GM10266 (cell line): Measurements from ENCODE around the gene GJA3.
"Not testable (repeated sequence)": the region's sequence is repeated elsewhere in the genome, so short reads cannot be mapped to it uniquely, and the experiment has no call there.

Source experiments
- DNase-seq: peaks from one replicate; pipeline ENCODE4 v3.0.0; 2012; ENCODE audit errors: extremely low spot score
- TF ChIP-seq, protein P1 (sequence below): IDR thresholded peaks from 2 replicates; pipeline ENCODE4 v1.5.1; 2012; ENCODE audit warnings: mild to moderate bottlenecking, low read depth; ENCODE audit not compliant: control insufficient read depth, insufficient read depth; ENCODE audit errors: missing control alignments

Gene GJA3

GRCh38 chr13:20156702-20157101, 4.2 kb downstream of the GJA3 start:
- TF ChIP-seq, protein P1, sequence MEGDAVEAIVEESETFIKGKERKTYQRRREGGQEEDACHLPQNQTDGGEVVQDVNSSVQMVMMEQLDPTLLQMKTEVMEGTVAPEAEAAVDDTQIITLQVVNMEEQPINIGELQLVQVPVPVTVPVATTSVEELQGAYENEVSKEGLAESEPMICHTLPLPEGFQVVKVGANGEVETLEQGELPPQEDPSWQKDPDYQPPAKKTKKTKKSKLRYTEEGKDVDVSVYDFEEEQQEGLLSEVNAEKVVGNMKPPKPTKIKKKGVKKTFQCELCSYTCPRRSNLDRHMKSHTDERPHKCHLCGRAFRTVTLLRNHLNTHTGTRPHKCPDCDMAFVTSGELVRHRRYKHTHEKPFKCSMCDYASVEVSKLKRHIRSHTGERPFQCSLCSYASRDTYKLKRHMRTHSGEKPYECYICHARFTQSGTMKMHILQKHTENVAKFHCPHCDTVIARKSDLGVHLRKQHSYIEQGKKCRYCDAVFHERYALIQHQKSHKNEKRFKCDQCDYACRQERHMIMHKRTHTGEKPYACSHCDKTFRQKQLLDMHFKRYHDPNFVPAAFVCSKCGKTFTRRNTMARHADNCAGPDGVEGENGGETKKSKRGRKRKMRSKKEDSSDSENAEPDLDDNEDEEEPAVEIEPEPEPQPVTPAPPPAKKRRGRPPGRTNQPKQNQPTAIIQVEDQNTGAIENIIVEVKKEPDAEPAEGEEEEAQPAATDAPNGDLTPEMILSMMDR = no peak
- no peak for DNase-seq

GRCh38 chr13:20153290-20153689, 7.6 kb downstream of the GJA3 start:
- DNase-seq = not testable (repeated sequence)

DNA sequence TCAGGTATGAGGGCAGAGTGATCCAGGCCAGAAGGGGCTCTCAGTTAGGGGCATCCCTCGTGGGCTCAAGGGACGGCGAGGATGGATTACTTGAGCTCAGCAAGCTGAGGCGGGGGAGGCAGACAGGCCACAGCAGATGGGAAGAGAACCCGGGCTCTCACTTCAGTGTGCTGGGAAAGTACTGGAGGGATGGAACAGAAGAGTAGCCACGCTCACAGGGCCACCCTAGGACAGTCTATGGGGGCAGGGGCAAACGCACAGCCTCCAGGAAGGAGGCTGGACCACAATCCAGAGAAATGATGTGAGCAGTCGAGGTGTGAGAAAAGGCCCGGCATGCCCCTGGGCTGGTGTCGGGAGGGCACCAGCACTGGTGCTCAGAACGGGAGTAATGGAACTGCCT, 9.2 kb downstream of the GJA3 start:
- DNase-seq = no peak
- TF ChIP-seq, protein P1 = no peak

- DNase-seq = no peak
- TF ChIP-seq, protein P1 = no peak
Observed at GRCh38 chr13:20151016-20151415, 9.8 kb downstream of the GJA3 start.

DNA sequence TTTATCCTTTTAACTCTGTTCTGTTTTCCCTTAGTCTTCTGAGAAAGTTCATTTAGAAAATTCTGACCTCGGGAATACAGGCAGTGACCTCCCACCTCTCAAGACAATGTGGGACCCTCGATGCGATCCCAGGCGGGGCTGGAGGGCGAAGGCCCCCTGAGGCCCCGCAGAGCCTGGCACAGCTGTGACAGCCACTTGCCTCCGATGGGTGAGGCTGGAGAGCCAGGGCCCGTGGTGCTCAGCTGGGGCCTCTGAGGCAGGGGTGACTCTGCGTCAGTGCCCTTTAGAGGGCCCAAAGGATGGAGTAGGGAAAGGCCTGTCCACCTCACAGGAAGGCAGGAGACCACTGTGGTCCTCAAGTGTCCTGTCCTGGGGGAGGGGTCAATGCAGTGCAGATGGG, 10.3 kb downstream of the GJA3 start:
- TF ChIP-seq, protein P1 = no peak
- no peak for DNase-seq

- no peak for DNase-seq
- TF ChIP-seq, protein P1 = no peak
Observed at GRCh38 chr13:20149762-20150161, 11.1 kb downstream of the GJA3 start.

DNA sequence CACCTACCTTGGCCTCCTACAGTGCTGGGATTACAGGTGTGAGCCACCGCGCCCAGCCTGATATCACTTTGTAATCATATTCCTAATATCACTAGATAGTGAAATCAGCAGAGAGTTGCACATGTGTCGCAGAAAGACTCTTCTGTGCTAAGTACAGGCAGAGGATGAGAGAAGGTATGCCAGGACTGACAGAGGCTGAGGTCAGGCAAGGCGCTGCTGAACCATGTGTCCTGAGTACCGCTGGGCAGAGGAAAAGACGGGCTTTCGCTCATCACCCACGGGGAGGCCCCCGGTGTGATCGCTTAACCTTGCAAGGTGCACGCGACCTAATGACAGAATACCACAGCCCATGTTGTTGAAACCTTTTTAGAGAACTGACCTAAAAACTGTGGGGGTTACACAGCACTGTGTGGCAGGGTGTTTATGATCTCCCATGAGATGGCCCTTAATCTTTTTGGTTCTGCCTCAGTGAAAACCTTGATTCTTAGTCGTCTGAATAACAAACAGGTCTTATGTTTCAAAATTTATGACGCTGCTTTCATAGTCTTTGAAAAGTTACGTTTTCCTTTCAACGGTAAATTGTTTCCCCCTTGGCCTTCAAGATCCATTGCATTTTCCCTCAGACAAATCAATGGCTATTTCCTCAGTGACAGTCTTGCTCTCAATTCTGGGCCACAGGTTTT, 12.2 kb downstream of the GJA3 start:
- TF ChIP-seq, protein P1 = no peak
- DNase-seq = no peak

GRCh38 chr13:20146381-20146780, 14.5 kb downstream of the GJA3 start:
- TF ChIP-seq, protein P1 = no peak
- DNase-seq = no peak
